GM18951 (cell line): Measurements from ENCODE around the gene THSD1.
"Not testable (repeated sequence)": the region's sequence is repeated elsewhere in the genome, so short reads cannot be mapped to it uniquely, and the experiment has no call there.

ENCODE experiments used
- POLR2A ChIP-seq: IDR thresholded peaks from 4 replicates; pipeline ENCODE4 v1.6.1; 2011; ENCODE audit warnings: mild to moderate bottlenecking; ENCODE audit not compliant: insufficient read length, insufficient read depth; ENCODE audit errors: extremely low read depth
- in situ Hi-C: fragments of 300-500 bp; cut with MboI; formaldehyde crosslinking; loops from one replicate; pipeline ENCODE4 v1.12.0; 2022; ENCODE audit warnings: low sequenced_read_pairs, mixed read lengths, inconsistent platforms; ENCODE audit not compliant: unreplicated experiment

THSD1 gene

GRCh38 chr13:52395704-52396103 is 10.3 kb downstream of the THSD1 start:
- in situ Hi-C loops = no loop called here
- no peak for TF ChIP-seq POLR2A

DNA sequence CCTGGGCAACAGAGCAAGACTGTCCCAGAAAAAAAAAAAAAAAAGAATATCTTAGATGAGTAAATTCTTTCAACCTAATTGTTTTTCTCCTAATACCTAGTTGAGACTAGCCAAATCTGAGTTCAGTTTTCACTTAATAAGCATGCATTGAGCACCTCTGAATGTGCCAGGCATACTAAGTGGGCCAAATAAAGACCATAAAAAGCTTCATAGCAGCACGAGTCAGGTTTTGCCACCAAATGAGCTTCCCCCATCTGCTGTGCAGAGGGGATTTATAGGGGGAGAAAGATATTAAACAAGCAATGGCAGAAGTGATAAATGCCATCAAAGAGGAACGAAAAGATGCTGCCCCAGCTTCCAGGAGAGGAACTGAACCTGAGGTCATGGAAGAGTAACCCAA is 11.4 kb downstream of the THSD1 start:
- in situ Hi-C loops = no loop called here

GRCh38 chr13:52393572-52394357 is 12.2 kb downstream of the THSD1 start:
- no peak for TF ChIP-seq POLR2A
- in situ Hi-C loops = no loop called here

More for the DNA sequence above, 11.4 kb downstream of the THSD1 start:
- no peak for TF ChIP-seq POLR2A

- TF ChIP-seq POLR2A = no peak
- in situ Hi-C loops = no loop called here
Measured at GRCh38 chr13:52387721-52388120, 18.3 kb downstream of the THSD1 start.

GRCh38 chr13:52385870-52386269 is 20.1 kb downstream of the THSD1 start:
- in situ Hi-C loops = no loop called here
- TF ChIP-seq POLR2A = no peak

GRCh38 chr13:52383366-52383765 is 22.6 kb downstream of the THSD1 start:
- in situ Hi-C loops = no loop called here
- no peak for TF ChIP-seq POLR2A

GRCh38 chr13:52378312-52378711 is 27.7 kb downstream of the THSD1 start:
- in situ Hi-C loops = no loop called here
- TF ChIP-seq POLR2A = no peak

DNA sequence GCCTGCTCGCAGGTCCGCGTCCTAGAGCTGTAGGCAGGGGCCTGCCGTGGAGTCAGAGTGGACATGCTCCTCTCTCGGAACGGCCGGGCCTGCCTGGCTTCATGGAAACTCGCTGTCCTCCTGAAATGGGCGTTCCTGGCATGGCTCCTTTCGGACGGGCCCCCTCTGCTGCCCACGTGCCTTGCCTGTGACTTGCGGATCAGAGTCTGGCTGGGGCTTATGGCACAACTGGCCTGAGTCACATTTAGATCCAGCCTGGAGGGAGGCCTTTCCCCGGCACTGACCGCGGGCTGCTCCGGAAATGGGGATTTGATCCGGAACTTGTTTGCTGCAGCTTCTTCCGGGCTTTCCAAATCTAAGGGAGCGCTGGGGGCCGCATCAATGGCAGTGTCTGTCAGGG is 28.1 kb downstream of the THSD1 start:
- no peak for TF ChIP-seq POLR2A
- in situ Hi-C loops = no loop called here

DNA sequence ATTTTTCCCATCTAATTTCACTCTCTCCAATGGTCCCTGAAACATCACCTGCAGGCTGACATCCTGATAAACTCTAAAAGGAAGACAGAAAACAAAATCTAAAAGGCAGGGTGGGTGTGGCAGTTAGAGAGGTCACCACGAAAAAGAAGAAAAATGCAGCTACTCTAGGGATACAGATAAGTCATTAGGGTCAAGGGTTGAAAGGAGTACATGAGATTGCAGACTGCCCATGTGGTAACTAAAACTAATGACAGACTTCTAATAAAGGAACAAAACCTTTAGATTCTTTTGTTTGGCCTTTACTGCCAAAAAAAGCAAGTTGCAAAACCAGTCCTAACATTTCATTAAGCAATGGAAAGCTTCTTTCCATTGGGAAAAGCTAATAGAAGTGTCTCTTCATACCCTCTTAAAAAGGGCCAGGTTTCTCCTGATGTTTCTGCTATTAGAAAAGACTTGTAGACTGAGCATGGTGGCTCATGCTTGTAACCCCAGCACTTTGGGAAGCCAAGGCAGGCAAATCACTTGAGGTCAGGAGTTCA is 31.0 kb downstream of the THSD1 start:
- in situ Hi-C loops = no loop called here
- TF ChIP-seq POLR2A = no peak

GRCh38 chr13:52374389-52374788 is 31.6 kb downstream of the THSD1 start:
- in situ Hi-C loops = no loop called here
- no peak for TF ChIP-seq POLR2A

GRCh38 chr13:52373277-52373676 is 32.7 kb downstream of the THSD1 start:
- in situ Hi-C loops = not testable (repeated sequence)

GRCh38 chr13:52371736-52372247 is 34.2 kb downstream of the THSD1 start:
- no peak for TF ChIP-seq POLR2A
- in situ Hi-C loops = no loop called here

- in situ Hi-C loops = no loop called here
- no peak for TF ChIP-seq POLR2A
Measured at GRCh38 chr13:52366291-52366690, 39.7 kb downstream of the THSD1 start.

DNA sequence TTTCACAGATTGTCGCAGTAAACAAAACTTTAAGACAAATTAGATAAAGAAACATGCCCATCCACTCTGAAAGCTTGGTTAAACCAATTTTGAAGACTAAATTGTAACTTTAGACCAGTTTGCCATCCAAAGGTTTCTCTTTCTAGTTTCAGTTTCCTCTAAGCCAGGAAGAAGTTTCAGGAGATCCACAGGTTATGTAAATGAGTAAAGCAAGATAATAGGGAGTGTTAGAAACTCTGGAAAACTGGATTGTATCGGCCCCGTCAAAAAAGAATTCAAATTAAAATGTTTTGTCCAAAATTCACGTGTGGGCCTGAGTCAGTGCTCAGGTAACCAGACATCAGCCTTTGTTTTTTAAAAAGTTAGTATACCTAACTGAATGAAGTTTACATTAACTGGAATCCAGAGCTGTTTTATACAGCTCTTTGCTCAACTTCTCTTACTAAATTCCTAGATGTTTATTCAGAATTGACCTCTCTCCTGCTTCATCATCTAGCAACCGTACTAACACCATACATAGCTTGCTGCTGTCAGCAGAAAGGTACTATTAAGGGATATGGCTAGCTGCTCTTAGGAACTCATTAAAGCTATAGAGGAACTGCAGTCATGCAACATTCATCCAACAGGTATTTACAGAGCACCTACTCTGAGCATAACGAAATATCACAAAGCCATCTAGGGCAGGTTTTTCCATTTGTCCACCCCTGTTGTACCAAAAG is 43.6 kb downstream of the THSD1 start:
- in situ Hi-C loops = not testable (repeated sequence)

- in situ Hi-C loops = no loop called here
Measured at GRCh38 chr13:52361225-52361624, 44.7 kb downstream of the THSD1 start.

More at GRCh38 chr13:52361225-52361624, 44.7 kb downstream of the THSD1 start:
- no peak for TF ChIP-seq POLR2A
